Measurements from ENCODE around the gene PDGFA.

PDGFA gene

DNA sequence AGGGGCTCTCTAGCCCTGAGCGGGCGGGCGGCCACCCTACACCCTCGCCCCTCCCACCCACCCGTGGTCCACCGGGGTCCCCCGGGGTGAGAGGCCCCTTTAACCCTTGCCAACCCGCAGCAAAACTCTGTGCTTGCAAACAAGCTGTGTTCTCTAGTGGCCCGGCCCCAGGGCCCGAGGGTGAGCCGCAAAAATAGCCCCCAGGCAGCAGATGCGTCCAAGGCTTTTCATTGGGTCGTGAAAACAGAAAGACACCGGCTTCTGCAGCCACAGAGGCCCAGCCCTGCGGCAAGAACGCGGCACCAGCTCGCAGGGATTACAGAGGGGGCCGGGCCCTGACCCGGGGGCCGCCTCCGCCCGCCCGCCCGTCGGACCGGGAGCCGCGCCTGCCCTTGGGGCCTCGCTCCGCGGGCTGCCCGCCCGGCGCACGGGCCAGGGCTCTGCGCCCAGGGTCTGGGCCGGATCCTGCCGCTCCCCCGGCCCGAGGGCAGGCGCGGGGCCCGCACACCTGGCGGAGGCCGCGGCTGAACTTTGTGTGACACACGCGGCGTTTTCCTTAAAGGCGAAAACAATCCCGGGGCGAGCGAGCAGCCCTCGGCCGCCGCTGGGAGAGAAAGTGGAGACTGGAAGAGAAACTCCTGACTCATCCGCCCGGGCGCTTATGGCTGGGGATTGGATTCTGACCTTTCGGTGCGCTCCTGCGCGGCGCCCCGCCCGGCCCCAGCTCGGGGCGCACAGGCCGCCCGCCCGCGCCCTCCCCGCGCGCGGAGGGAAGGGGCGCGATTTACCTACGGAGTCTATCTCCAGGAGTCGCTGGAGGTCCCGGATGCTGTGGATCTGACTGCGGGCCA lies 2.8 kb downstream of the PDGFA start:
- DNase-seq (ENCODE audit: low read depth in 2 of 2) = no peak

DNA sequence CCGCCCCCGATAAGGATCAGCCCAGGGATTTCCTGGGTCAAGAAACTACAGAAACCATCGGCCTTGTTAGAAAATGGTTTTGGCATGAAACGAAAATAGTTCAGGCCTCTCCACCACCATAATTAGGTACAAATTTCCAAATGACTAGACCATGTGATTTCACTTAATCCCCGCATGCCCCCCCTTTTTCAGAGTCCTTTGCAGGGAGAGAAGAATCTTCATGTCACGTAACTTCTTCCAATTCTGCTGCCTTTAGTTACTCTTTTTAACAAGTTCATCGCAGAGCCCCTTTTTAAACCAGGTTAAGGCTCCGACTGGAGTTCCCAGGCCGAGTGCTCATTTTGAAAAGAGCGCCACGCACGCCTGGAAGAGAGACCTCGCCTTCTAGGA lies 3.4 kb downstream of the PDGFA start:
- DNase-seq (ENCODE audit: low read depth in 2 of 2) = no peak

DNA sequence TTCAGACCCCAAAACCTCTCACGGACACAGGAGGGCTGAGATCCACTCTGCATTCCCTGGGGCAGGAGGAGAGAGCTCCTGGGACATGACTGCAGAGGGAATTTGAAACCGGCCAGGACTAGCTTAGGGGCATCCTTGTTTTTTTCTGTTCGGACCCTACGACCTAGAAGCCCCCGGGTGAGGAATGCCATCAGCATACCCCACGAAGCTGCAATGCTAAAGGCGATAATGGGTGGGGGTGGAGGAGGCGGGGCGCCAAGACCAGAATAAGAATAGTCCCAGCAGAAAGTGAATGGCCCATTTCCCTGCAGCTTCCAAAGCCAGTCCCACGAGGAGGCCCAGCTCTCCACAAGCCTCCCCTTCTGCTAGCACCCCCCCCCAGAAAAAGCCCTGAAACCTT lies 4.0 kb downstream of the PDGFA start:
- no peak for DNase-seq (ENCODE audit: low read depth in 2 of 2)

DNA sequence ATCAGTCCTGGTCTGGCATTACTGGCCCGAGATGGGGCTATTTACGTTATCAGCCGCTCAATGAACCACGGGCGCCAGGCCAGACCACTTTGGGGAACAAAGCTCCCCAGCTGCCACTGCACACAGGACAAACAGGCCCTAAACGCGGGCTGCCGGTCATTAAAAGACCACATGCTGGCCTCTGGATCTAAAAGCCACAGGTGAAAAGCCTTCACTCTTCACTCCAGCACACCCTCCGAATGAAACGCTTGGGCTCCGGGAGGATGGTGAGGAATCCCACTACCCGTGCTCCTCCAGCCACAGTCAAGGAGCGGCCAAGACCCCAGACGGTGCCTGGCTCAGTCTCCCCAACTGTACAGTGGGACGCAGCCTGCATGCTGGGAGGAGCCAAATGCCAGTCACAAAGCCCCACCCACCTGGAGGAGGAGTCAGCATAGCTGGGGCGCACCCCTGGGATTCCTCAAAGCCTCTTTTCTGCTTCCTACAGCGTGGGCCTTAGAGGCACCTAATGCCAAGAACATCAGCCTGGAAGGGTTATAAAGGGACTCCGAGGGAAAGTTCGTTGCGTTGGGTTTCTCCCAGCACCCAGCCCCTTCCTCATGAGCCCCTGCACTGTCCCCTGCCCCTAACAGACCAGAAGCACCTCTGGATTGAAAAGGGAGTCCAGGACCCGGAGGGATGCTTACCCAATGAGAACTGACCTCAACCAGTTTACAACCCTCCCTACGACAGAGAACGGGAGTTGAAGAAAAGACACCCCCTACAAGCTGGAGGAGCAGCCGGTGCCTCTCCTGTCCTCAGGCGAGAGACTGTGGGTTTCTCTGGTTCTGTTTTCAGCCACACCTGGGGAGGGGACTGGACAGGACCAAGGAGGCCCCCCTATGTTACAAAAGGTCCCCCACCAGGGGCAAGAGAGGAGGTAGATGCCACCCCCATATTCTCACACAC lies 4.7 kb downstream of the PDGFA start:
- DNase-seq (ENCODE audit: low read depth in 2 of 2) = no peak

DNA sequence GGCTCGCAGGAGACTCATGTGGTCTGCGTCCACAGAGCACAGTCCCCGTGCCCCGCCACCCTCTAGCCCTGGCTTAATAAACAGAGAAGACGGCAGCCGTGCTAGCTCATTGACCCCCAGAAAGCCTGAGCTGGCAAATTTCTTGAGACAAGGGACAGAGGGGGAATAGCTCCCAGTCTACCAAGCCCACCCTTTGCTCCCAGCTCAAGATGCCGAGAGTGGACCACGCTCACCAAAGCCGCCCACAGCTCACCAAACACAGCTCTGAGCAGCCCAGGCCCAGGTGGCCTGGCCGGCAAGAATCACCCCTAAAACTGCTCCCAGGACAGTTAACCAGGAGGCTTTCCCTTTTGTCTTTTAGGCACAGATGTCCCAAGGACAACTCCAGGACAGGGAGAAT lies 5.4 kb downstream of the PDGFA start:
- no peak for DNase-seq (ENCODE audit: low read depth in 2 of 2)

DNA sequence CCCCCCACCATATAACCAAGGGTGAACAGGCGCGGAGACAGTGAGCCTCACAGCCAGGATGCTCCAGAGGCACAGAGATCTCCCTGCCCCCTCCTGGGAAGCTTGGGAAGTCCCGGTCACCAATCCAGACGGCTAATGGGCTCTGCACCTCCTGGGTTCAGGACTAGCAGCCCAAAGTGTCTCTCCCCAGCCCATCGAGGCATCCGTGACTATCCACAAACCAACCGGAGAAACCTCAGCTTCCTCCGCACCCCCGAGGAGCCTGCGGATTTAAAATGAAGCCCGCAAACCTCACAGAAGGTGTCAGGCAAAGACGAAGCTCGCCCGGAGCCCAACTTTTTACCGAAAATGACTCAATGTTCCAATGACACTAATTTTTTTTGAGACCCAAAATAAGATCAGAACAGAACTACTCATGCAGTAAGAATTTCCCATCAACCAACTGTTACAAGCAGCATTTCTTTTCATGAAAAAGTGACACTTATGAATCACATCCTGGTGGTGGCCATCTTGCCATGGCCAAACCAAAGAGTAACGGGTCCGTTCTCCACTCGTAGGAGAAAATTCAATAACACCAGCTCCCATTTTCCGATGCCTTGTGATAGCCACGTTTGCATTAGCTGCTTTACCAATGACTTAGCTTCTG lies 6.0 kb downstream of the PDGFA start:
- DNase-seq (ENCODE audit: low read depth in 2 of 2) = no peak

DNA sequence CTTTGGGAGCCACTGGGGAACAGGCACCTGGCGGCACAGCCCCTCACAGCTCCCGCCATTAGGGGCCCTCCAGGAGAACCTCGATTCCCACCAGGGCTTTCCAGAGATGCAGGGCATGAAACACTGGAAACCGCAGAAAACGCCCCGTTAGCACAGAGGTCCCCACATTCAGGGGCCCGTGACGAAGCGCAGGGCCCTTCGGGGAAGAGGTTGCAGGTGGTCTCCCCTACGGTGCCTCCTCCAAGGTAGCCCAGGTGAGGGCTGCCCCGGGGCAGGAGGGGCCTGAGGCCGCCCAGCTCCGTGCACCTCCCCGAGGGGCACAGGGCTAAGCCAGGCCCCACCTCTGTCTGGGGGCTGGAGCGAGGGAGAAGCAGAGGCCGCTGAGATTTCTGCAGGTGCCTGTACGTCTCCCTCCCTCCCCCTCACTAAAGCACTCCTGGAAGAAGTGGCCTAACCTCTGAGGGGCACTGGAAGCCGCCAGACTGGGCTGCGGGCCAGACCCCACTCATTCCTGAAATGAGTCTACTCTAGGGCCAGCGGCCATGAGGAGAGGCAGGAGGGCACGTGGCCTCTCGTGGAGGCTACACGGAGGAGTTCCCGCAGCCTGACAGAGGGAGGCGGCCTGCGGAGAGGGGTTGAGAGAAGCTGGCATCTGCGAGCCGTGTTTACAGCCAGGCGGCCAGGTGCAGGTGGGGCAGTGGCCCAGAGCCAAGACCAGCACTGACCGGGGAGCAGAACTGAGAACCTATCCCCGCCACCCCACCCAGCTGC lies 6.9 kb downstream of the PDGFA start:
- DNase-seq (ENCODE audit: low read depth in 2 of 2) = no peak

DNA sequence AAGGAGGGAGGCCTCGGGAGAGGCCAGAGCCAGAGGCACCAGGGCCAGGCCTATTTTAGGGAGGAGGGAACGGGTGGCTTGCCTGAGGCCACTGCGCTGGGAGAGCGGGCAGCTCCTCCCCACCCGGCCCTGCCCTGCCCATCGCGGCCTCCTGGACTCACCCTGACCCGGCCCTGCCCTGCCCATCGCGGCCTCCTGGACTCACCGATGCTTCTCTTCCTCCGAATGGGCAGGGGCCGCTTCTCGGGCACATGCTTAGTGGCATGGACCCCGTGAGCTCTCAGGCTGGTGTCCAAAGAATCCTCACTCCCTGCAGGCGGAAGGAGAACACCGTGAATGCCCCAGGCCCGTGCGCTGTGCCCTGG lies 7.5 kb downstream of the PDGFA start:
- no peak for DNase-seq (ENCODE audit: low read depth in 2 of 2)

DNA sequence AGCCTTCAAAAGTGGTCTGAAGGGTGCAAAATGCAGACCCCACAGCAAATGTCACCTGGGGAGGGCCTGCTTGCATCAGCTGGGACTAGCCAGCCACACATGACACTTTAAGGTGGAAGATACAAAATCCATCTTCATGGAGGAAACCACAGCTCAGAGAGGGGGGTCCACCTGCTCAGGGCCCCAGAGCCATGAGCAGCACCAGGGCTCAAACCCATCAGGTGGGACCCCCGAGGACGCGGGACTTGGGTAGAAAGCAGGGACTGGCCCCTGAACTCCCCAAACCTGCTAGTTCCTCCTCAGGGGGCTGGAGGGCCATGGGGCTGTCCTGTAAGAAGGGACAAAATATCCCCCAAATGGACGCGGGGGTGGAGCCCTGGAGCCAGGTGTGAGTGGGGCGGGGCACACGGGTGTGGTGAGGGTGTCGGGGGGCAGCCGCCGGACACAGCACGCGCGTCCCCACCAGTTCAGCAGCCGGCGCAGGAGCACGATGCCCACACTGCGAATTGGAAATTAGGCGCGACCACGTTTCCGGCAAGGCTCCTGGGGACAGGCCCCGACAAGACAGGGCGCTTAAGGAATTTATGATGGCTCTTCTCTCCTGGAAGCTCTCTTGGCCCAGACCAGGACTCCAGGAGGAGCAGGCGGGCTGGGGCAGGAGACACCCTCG lies 8.0 kb downstream of the PDGFA start:
- no peak for DNase-seq (ENCODE audit: low read depth in 2 of 2)

DNA sequence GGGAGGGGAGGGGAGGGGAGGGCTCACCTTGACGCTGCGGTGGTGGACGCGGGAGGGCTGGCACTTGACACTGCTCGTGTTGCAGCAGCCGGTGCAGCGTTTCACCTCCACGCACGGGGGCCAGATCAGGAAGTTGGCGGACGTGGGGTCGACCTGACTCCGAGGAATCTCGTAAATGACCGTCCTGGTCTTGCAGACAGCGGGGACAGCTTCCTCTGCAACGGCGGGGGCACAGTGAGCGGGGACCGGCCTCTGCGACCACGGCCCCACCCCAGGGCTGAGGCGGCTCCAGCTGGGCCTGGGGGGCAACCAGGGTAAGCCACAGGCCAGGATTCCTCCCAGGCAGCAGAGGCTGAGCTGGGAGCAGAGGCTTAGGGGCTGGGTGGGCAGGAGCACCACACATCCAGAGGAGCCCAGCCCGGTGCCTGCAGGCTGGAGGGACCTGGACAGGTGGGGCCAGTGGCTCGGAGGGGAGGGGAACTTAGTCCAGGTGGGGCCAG lies 8.8 kb downstream of the PDGFA start:
- no peak for DNase-seq (ENCODE audit: low read depth in 2 of 2)

DNA sequence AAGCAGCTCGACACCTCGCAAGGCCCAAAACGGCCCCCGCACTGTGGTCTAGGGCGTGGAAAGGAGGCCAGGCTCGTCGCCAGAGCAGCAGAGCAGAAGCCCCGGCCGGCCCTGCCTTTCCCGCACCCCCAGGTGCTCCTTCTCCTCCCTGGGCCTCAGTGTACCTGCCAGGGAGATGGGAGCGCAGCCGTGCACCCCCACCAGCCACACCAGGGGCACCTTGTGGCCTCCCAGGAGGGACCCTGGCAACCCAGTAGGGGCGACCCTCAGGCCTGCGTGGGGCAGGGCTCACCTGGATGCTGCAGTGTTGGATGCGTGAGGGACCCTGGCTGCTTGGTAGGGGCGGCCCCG lies 9.5 kb downstream of the PDGFA start:
- no peak for DNase-seq (ENCODE audit: low read depth in 2 of 2)

DNA sequence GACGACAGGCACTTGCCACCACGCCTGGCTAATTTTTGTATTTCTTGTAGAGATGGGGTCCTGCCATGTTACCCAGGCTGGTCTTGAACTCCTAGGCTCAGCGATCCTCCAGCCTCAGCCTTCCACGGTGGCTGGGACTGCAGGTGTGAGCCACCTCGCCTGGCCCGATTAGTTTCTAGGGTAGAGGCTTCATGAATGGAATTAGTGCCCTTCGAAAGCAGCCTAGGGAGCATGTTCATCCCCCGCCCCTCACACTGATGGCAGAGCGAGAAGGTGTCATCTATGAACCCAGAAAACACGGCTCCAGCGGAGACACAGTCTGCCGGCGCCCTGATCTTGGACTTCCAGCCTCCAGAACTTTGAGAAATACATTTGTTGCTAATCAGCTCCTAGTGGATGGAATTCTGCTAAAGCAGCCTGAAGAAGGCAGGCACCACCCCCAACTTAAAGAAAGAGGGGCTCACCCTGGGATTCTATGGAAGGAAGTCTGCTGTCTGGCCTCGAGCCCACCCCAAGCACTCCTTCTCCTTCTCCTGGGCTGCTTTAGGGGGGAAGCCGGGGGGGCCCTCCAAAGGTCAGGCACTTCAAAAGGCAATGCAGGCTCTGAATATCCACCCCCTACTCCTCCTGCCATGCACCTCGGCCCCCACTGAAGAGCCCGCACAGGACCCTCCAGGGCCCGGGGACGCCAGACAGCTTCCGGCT lies 10.1 kb downstream of the PDGFA start:
- no peak for DNase-seq (ENCODE audit: low read depth in 2 of 2)

DNA sequence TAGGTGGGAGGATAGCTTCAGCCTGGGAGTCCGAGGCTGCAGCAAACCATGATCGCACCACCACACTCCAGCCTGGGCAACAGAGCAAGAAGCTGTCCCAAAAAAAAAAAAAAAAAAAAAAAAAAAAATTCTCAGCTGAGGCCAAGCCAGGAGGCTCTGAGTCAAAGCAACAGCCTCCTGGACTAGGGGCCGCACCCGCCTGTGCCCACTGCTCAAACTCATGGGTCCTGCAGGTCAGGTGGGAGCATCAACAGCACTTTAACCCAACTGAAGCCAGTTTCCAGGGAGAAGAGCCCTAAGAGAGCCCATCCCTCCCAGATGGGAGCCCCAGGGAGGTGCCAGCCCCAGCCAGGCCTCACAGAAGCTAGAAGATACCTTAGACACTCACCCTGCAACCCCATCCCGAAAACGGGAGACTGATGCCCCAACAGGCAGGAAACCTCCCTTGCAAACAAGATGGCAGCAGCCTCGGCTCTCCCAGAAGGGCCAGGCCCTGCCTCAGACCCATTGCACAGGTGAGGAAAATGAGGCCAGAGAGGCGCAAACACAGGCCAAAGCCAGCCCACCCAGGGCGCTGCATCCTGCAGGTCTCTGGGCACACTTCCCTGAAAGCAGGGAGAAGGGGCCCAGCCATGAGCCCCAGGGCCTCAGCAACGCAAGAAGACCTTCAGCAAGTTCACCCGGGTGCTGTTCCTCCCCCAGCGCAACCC lies 11.0 kb downstream of the PDGFA start:
- DNase-seq (ENCODE audit: low read depth in 2 of 2) = no peak

DNA sequence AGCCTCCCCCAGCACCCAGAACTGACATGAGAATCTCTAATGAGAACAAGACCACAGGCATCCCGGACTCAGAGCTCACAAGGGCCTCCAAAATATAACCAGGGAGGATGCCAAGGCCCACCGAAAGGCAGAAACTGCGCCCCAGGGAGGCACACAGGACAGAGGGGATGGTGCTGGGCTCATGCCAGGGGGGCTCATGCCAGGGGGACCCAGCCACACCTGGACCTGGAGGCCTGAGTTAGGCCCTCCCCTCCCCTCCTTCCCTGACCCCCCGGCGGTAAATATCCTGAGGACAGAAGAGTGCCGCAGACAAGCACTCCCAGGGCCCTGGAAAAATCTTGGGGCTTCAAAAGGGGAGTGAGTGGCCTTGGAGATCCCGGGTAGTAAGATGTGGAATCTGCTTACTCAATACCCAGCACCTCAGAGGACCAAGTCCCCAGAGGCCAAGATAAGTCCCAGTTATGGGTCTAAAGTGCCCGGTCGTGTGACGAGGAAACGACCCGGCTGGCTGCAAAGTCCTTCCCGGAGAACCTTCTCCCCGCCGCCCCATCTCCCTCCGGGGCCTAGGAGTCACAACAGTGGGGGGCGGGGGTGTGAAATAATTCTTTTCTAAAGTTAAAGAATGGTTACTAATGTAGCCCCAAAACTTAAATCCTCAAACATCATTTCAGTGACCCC lies 11.9 kb downstream of the PDGFA start:
- DNase-seq (ENCODE audit: low read depth in 2 of 2) = no peak

DNA sequence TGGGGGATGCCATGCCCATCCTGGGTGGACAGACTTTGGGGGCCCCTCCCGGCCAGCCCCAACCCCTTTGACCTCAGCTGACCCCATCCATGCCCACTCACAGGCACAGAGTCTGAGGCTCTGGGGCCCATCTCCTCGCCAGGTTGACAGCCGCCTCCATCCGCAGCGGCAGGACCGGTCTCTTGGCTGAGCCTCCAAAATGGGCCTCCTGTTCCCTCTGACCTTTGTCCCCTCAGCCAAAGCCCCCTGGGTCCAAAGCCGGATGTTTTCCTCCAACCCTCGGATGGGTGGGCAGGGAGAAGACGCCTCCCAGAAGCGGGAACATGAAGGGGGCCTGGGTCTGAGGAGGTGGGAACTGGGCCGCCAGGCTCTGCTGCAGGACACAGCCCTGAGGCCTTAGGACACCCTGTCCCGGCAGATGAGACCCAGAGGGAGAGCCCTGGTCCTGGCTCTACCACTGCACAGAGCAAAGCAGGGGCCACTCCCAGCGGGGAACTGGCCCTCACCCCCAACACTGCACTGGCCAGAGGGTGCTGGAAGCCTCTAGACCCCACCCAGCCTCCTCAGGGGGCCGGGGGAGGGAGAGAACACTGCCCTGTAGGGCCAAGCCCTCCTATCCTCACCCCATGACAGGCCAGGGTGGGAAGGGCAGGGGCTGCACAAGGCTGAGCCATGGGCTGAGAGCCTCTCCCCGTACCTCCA lies 12.6 kb downstream of the PDGFA start:
- no peak for DNase-seq (ENCODE audit: low read depth in 2 of 2)

DNA sequence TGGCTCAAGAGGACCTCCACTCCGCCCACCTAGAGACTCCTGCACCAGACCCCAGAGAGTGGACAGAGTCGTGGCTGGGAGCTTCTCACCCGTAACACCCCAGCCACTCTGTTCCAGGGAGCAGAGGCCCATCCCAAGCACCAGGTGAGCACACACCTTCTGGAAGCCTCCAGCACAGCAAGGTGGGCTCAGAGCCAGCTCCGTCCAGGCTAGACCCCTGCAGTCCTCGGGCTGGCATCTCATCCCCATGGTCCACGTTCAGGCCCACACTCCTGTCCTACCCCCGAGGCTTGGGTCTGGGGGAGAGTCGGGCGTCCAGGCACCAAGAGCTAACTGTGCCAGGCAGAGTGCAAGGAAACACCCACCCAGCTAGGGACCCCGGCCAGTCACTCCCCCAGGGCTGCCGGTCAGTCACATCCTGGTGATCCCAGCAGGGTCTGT lies 13.2 kb downstream of the PDGFA start:
- DNase-seq (ENCODE audit: low read depth in 2 of 2) = no peak

DNA sequence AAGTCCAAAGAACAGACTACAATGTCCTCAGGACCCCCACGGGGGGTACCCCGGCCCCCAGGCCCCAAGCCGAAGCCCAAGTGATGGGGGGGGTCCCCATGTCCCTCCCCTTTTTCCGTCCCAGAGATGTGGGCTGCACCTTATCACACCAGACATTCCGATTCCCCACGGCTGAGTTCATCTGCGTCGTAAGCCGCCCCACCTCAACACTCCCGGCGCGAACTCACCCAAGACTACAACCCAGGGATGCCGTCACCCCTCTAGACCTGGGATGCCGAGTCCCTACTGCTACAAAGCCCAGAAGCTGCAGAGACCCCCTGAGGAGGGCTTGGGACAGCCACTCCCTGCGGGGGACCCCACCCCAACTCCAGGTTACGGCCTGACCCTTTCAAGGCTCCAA lies 14.5 kb downstream of the PDGFA start:
- DNase-seq (ENCODE audit: low read depth in 2 of 2) = no peak

Data from stimulated activated CD8-positive, alpha-beta memory T cell treated with anti-CD3 and anti-CD28 coated beads, Interleukin-2, amount 100 ng/mL, for 1 hour (primary cell).